GM04503 (cell line): ENCODE results near the gene DIP2C.

ENCODE experiments used
- DNase-seq: peaks from one replicate; pipeline ENCODE4 v3.0.0-alpha.2; 2012; ENCODE audit warnings: low read depth

The DIP2C gene

DNA sequence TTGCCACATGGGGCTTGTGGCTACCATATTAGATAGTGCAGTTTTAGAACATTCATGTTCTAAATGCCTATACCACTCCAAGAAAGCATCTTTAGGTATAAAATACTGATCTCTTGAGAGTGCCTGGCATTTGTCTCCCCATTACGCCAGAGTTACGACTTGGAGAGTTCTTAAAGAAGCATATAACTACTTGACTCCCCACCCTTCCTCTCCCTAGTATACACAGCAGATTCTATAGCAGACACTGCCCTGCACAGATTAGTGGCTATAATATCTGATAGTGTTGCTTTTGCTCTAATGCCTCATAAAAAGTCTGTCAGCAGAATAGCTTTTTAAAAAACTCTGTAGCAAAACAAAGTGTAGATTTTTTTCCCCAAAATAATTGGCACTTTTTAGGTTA is 463.4 kb downstream of the DIP2C start:
- DNase-seq: no peak

- DNase-seq: no peak
These were observed 464.9 kb downstream of the DIP2C start for GRCh38 chr10:224571-224970.
